HepG2 (cell line): ENCODE data around the gene CDC14B. TPM values are rescaled to one million over a fixed set of nuclear protein-coding genes. Genes with fewer than 3 reads are reported as not detected.
A peak's percentile ranks its signal among the peaks of the same experiment; 100 is the strongest.

Experiments used
- BCL6 ChIP-seq: IDR thresholded peaks from 2 replicates; pipeline ENCODE4 v1.6.1; 2016; ENCODE audit warnings: missing genetic modification reagents, missing compliant biosample characterization
- BRF2 ChIP-seq: sonication (generic); formaldehyde crosslinking; IDR thresholded peaks from 2 replicates; pipeline ENCODE4 v1.8.1; 2022; ENCODE audit warnings: mild to moderate bottlenecking, missing genetic modification reagents
- CENPT ChIP-seq: sonication (generic); formaldehyde crosslinking; IDR thresholded peaks from 2 replicates; pipeline ENCODE4 v1.8.0; 2022; ENCODE audit warnings: low read depth, mild to moderate bottlenecking, moderate library complexity, missing genetic modification reagents
- E2F1 ChIP-seq: sonication (generic); formaldehyde crosslinking; IDR thresholded peaks from 2 replicates; pipeline ENCODE4 v1.5.0; 2020; ENCODE audit warnings: missing genetic modification reagents
- E2F5 ChIP-seq: sonication (generic); formaldehyde crosslinking; conservative IDR thresholded peaks from 2 replicates; pipeline ENCODE4 v1.4.0; 2020; ENCODE audit warnings: missing genetic modification reagents
- EED ChIP-seq: sonication (generic); formaldehyde crosslinking; IDR thresholded peaks from 2 replicates; pipeline ENCODE4 v1.5.0; 2020; ENCODE audit warnings: mild to moderate bottlenecking, missing genetic modification reagents
- FOXK2 ChIP-seq: fragments of 450-650 bp; IDR thresholded peaks from 2 replicates; pipeline ENCODE4 v1.6.1; 2016
- GMEB1 ChIP-seq: sonication (generic); formaldehyde crosslinking; IDR thresholded peaks from 2 replicates; pipeline ENCODE4 v1.5.1; 2020; ENCODE audit warnings: missing genetic modification reagents, mild to moderate bottlenecking, borderline replicate concordance
- HIVEP1 ChIP-seq: sonication (generic); formaldehyde crosslinking; IDR thresholded peaks from 2 replicates; pipeline ENCODE4 v1.4.0; 2020; ENCODE audit warnings: mild to moderate bottlenecking, missing genetic modification reagents
- IRF9 ChIP-seq: sonication (generic); formaldehyde crosslinking; IDR thresholded peaks from 2 replicates; pipeline ENCODE4 v1.8.0; 2022; ENCODE audit warnings: missing genetic modification reagents, mild to moderate bottlenecking, borderline replicate concordance
- POLR2G ChIP-seq: fragments of 200-400 bp; formaldehyde crosslinking; IDR thresholded peaks from 2 replicates; pipeline ENCODE4 v1.6.1; 2018; ENCODE audit warnings: mild to moderate bottlenecking, low read depth, low read length, moderate library complexity
- RBFOX2 ChIP-seq: fragments of 200-400 bp; formaldehyde crosslinking; IDR thresholded peaks from 2 replicates; pipeline ENCODE4 v1.6.1; 2017; ENCODE audit warnings: low read depth, mild to moderate bottlenecking, low read length
- TAF1 ChIP-seq: sonication (generic); formaldehyde crosslinking; IDR thresholded peaks from 2 replicates; pipeline ENCODE4 v1.4.0; 2020; ENCODE audit warnings: missing genetic modification reagents
- TMF1 ChIP-seq: sonication (generic); formaldehyde crosslinking; IDR thresholded peaks from 2 replicates; pipeline ENCODE4 v1.8.1; 2022; ENCODE audit warnings: low read depth, missing genetic modification reagents
- ZEB1 ChIP-seq: IDR thresholded peaks from 2 replicates; pipeline ENCODE4 v1.6.1; 2012; ENCODE audit warnings: mild to moderate bottlenecking, low read depth, inconsistent platforms; ENCODE audit not compliant: insufficient replicate concordance
- ZNF512 ChIP-seq: sonication (generic); formaldehyde crosslinking; IDR thresholded peaks from 2 replicates; pipeline ENCODE4 v1.4.0; 2020; ENCODE audit warnings: mild to moderate bottlenecking, missing genetic modification reagents
- ZNF557 ChIP-seq: sonication (generic); formaldehyde crosslinking; IDR thresholded peaks from 2 replicates; pipeline ENCODE4 v1.4.0; 2020; ENCODE audit warnings: missing genetic modification reagents
- ZNF710 ChIP-seq: sonication (generic); formaldehyde crosslinking; IDR thresholded peaks from 2 replicates; pipeline ENCODE4 v1.5.0; 2020; ENCODE audit warnings: mild to moderate bottlenecking, missing genetic modification reagents, borderline replicate concordance
- ZNF776 ChIP-seq: sonication (generic); formaldehyde crosslinking; IDR thresholded peaks from 2 replicates; pipeline ENCODE4 v1.4.0; 2020; ENCODE audit warnings: mild to moderate bottlenecking, missing genetic modification reagents
- polyA plus RNA-seq, 8 experiments: library from polyadenylated mRNA; depleted of rRNA in 3 of 8; stranded (reverse) in 7 of 8; unstranded in 1 of 8; fragments of >200 nt; fragmentation: Illumina TruSeq in 4 of 8; extraction: Trizol in 4 of 8; gene quantifications; 2 replicates each; pipeline versions ENCODE4 v1.2.1 to v1.2.3, GENCODE V29; 2011 to 2016; ENCODE audit warnings: low read depth in 4 of 8, missing spikeins in 1 of 8, mixed read lengths in 1 of 8; ENCODE audit not compliant: insufficient read depth in 1 of 8
- total RNA-seq, 5 experiments: library from RNA; depleted of rRNA; stranded (reverse); fragments of >200 nt; fragmentation: Illumina TruSeq; extraction: Trizol; gene quantifications; 2 replicates each; pipeline ENCODE4 v1.2.3, GENCODE V29; 2016; ENCODE audit warnings: low read depth in 1 of 5

The CDC14B gene
- total and polyA plus RNA-seq, 2 of the 13 experiments (the other 11 are each of a cell fraction or from before 2014, with no cell fraction given): 25.8 to 33.3 TPM

- TF ChIP-seq ZEB1 (no peak), E2F5 (CRISPR knock-in tag) (no peak), TMF1 (CRISPR knock-in tag) (no peak), ZNF557 (CRISPR knock-in tag) (0 out of 2 replicates have a peak, but pooled peaks have one; percentile 77), FOXK2 (peak; percentile 73), ZNF710 (CRISPR knock-in tag) (no peak; the same call in 1 of the 2 replicates), BRF2 (CRISPR knock-in tag) (no peak), GMEB1 (CRISPR knock-in tag) (peak; percentile 51; the same call in 1 of the 2 replicates), ZNF512 (CRISPR knock-in tag) (no peak), CENPT (CRISPR knock-in tag) (no peak), ZNF776 (CRISPR knock-in tag) (no peak), RBFOX2 (peak; percentile 61), POLR2G (peak; percentile 43; the same call in 1 of the 2 replicates), EED (CRISPR knock-in tag) (no peak), HIVEP1 (CRISPR knock-in tag) (peak; percentile 32; the same call in 1 of the 2 replicates), TAF1 (CRISPR knock-in tag) (peak; percentile 66), IRF9 (CRISPR knock-in tag) (no peak; the same call in 1 of the 2 replicates), E2F1 (CRISPR knock-in tag) (no peak), BCL6 (CRISPR knock-in tag) (peak; percentile 95)
These were observed 128.4 kb downstream of the CDC14B start (continued) for GRCh38 chr9:96491079-96491879.
